Prostate gland (tissue), 2 donors: ENCODE results near the gene COIL. TPM values are rescaled to one million over a fixed set of nuclear protein-coding genes. Genes with fewer than 3 reads are reported as not detected.

Experiments
- DNase-seq: peaks from one replicate; pipeline ENCODE4 v3.0.0-alpha.2; 2019; ENCODE audit warnings: low spot score
- H3K27ac ChIP-seq, 2 donors: fragments of 200-600 bp; sonication (generic); 2 replicates each; pipeline ENCODE4 v1.5.1; 2017 to 2019
- H3K27me3 ChIP-seq: fragments of 200-600 bp; sonication (generic); replicated peaks from 2 replicates; pipeline ENCODE4 v1.5.1; 2019; ENCODE audit not compliant: insufficient read depth
- H3K36me3 ChIP-seq, 2 donors: fragments of 200-600 bp; sonication (generic); 1 replicate in 1 of 2; 2 replicates in 1 of 2; pipeline versions ENCODE4 v1.5.1 to v1.8.1; 2017 to 2019
- H3K4me1 ChIP-seq: fragments of 200-600 bp; sonication (generic); replicated peaks from 2 replicates; pipeline ENCODE4 v1.5.1; 2019
- H3K4me3 ChIP-seq, 2 donors: fragments of 200-600 bp; sonication (generic); 2 replicates each; pipeline ENCODE4 v1.5.1; 2017 to 2019
- H3K9me3 ChIP-seq: fragments of 200-600 bp; sonication (generic); 2 replicates; pipeline ENCODE4 v1.5.1; 2017
- POLR2A ChIP-seq: fragments of 450-650 bp; IDR thresholded peaks from one replicate; pipeline ENCODE4 v1.6.1; 2016; ENCODE audit warnings: antibody characterized with exemption, mild to moderate bottlenecking
- POLR2AphosphoS5 ChIP-seq: sonication (generic); formaldehyde crosslinking; IDR thresholded peaks from one replicate; pipeline ENCODE4 v1.6.1; 2017; ENCODE audit warnings: antibody characterized with exemption
- WGBS: methylation state at CpG from one replicate; pipeline ENCODE4 v1.1.5; 2018; 5-methylcytosine and 5-hydroxymethylcytosine counted together
- intact Hi-C: fragments of 100-400 bp; cut with DNase I; formaldehyde crosslinking; loops from one replicate; pipeline ENCODE4 v1.14.2; 2022
- total RNA-seq, 2 donors: library from RNA; depleted of rRNA; stranded (reverse); fragments of >200 nt; gene quantifications; one replicate each; pipeline ENCODE4 v1.1.0, GENCODE V29; 2016
- TF ChIP-seq, protein P1 (sequence below), 4 experiments: fragments of 200-600 bp in 2 of 4; fragments of 450-650 bp in 2 of 4; sonication (generic) in 2 of 4; IDR thresholded peaks; 1 replicate in 3 of 4; 2 replicates in 1 of 4; pipeline ENCODE4 v1.5.1; 2016 to 2019; ENCODE audit warnings: antibody characterized with exemption in 4 of 4, mild to moderate bottlenecking in 2 of 4, moderate library complexity in 2 of 4

The COIL gene
- total RNA-seq, 2 donors from 2014 or later, result 14.8 to 22.3 TPM

DNA sequence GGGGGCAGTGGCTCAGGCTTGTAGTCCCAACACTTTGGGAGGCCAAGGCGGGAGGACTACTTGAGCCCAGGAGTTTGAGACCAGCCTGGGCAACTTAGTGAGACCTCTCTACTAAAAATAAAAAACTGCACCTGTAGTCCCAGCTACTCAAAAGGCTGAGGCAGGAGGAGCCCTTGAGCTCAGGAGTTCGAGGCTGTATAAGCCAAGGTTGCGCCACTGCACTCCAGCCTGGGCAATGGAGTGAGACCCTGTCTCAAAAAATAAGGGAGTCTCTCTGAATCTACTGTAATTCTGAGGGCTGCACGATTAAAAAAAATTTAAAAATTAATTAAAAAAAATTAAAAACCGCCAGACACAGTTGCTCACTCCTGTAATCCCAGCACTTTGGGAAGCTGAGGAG, 3.9 kb downstream of the COIL start:
- intact Hi-C loops, result no loop called here
- Histone ChIP-seq H3K27ac (no peak overlapping the region), H3K27me3 (no peaks in the 10 kb centered on the region), H3K36me3 (no peaks in the 10 kb centered on the region), H3K4me3 (no peak overlapping the region), H3K9me3 (no peaks in the 10 kb centered on the region), H3K4me1 (no peaks in the 10 kb centered on the region)
- WGBS, result 98% methylated on average over 5 of the region's 5 CpGs
- TF ChIP-seq, protein P1, sequence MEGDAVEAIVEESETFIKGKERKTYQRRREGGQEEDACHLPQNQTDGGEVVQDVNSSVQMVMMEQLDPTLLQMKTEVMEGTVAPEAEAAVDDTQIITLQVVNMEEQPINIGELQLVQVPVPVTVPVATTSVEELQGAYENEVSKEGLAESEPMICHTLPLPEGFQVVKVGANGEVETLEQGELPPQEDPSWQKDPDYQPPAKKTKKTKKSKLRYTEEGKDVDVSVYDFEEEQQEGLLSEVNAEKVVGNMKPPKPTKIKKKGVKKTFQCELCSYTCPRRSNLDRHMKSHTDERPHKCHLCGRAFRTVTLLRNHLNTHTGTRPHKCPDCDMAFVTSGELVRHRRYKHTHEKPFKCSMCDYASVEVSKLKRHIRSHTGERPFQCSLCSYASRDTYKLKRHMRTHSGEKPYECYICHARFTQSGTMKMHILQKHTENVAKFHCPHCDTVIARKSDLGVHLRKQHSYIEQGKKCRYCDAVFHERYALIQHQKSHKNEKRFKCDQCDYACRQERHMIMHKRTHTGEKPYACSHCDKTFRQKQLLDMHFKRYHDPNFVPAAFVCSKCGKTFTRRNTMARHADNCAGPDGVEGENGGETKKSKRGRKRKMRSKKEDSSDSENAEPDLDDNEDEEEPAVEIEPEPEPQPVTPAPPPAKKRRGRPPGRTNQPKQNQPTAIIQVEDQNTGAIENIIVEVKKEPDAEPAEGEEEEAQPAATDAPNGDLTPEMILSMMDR (IDR thresholded peaks at IDR 0.05), result no peak
- no peak for TF ChIP-seq POLR2AphosphoS5
- DNase-seq, result no peak

DNA sequence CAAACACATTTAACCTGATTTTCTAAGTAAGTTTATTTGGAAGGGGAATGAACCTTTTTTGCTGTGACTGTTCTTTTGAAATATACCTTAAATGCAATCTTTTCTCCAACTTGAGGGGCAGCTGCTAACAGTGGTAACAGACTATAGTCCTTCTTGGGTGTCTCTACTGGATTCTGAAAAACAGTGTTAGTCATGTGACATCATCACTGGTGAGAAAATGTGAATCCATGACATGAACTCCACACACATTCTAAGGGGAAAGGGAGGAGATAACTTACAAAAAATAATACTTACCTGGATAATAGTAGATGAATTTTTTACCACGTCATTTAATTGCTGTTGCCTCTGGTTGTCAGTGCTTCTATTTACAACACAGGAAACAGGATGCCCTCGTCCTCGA, 11.3 kb downstream of the COIL start:
- WGBS, result 81% methylated on average over 3 of the region's 3 CpGs
- Histone ChIP-seq H3K4me3 (no peak overlapping the region), H3K27ac (no peak overlapping the region), H3K9me3 (no peaks in the 10 kb centered on the region), H3K36me3 (peaks cover 0 to 2% of the 10 kb centered on the region in 2 donors), H3K4me1 (no peaks in the 10 kb centered on the region), H3K27me3 (no peaks in the 10 kb centered on the region)
- DNase-seq, result no peak
- TF ChIP-seq POLR2A, result no peak
- TF ChIP-seq, protein P1 (IDR thresholded peaks at IDR 0.05), result no peak
- no peak for TF ChIP-seq POLR2AphosphoS5
- intact Hi-C loops, result loop anchor here (10.0 kb wide), 1 partner anchor 235 kb away; no protein-coding TSS in a partner anchor

DNA sequence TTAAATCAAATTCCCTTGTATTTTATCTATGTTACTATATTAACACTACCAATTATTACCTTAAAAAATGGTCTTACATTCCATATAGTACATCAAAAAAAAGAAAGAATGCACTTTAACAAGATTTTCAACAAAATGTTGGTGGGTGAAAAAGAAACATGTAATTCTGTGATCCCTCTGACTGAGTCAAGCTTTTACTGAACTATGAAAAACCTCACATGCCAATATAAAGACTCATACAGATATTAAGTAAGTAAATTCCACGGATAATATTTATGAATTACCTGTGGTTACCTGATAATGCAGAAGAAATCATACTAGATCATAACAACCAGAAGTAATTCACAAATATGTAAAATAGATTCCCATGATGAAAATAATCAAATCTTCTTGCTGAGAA, 12.4 kb downstream of the COIL start:
- H3K4me3 ChIP-seq, result no peak overlapping the region
- TF ChIP-seq POLR2AphosphoS5 (no peak), POLR2A (no peak)
- TF ChIP-seq, protein P1 (IDR thresholded peaks at IDR 0.05), result no peak
- no peak overlapping the region for H3K27ac ChIP-seq
- H3K27me3 ChIP-seq, result no peaks in the 10 kb centered on the region
- WGBS, result 95% methylated on average over 1 of the region's 1 CpG
- no peak for DNase-seq
- no peaks in the 10 kb centered on the region for H3K4me1 ChIP-seq
- H3K9me3 ChIP-seq, result no peaks in the 10 kb centered on the region
- intact Hi-C loops, result loop anchor here (10.0 kb wide), 1 partner anchor 234 kb away; no protein-coding TSS in a partner anchor
- peaks cover 0 to 5% of the 10 kb centered on the region in 2 donors for H3K36me3 ChIP-seq

DNA sequence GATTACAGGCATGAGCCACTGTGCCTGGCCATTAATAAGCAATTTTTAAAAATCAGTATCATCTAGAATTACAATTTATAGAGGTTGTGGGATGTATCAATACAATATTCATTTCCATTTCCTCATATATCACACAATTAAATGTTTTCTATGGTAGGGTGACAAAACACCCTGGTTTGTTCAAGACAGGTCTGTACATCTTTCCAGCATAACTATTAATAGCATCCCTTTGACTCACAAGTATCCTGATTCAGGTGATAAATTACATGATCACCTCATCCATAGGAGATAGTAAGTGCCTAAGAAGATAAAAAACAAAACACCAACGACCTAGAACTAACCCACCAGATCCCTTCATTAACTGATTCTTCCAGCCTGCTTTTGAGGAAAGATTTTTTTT, 13.1 kb downstream of the COIL start:
- Histone ChIP-seq H3K4me3 (no peak overlapping the region), H3K9me3 (no peaks in the 10 kb centered on the region), H3K36me3 (peaks cover 0 to 5% of the 10 kb centered on the region in 2 donors), H3K4me1 (no peaks in the 10 kb centered on the region), H3K27me3 (no peaks in the 10 kb centered on the region), H3K27ac (no peak overlapping the region)
- WGBS, result 67% methylated on average over 1 of the region's 1 CpG
- intact Hi-C loops, result loop anchor here (10.0 kb wide), 1 partner anchor 233 kb away; no protein-coding TSS in a partner anchor
- DNase-seq, result no peak
- TF ChIP-seq, protein P1 (IDR thresholded peaks at IDR 0.05), result no peak
- no peak for TF ChIP-seq POLR2A

DNA sequence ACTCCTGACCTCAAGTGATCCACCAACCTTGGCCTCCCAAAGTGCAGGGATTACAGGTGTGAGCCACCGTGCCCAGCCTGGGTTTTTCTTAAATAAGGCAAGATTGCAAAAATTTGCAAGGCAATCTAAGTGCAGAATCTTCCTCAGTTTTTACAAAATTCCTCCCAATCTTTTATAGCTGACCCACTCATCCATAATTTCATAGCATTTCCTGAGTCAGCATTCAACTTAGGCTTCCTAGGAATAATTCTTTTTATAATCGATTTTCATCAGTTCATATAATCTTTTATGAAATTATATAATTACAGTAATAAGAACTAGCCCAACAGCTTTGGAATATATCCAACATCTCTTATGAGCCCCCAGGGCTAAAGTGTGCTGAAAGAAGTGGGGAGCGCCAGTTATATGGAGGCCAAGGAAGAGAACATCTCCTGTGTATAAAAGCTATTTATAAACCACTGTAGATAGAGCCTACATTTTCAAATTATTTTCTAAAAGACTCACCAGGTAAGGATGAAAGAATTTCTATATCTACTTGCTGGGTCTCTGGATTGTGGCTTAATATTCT, 14.8 kb downstream of the COIL start:
- Histone ChIP-seq H3K27me3 (no peaks in the 10 kb centered on the region), H3K4me1 (no peaks in the 10 kb centered on the region), H3K27ac (no peak overlapping the region), H3K4me3 (no peak overlapping the region), H3K36me3 (peaks cover 5% of the 10 kb centered on the region in 2 donors), H3K9me3 (no peaks in the 10 kb centered on the region)
- intact Hi-C loops, result loop anchor here (10.0 kb wide), 1 partner anchor 231 kb away; no protein-coding TSS in a partner anchor
- WGBS, result 92% methylated on average over 3 of the region's 3 CpGs
- no peak for TF ChIP-seq POLR2A
- DNase-seq, result no peak
